Measurements from ENCODE around the gene BRAF. TPM values are rescaled to one million over a fixed set of nuclear protein-coding genes. Genes with fewer than 3 reads are reported as not detected.

The BRAF gene
- polyA plus RNA-seq, 1 donor (not counting 4 experiments of a cell fraction or from before 2014, with no cell fraction given), result 12.4 TPM

GRCh38 chr7:140911746-140912145, 13.0 kb downstream of the BRAF start:
- H3K4me1 ChIP-seq (ENCODE audit: control insufficient read depth, extremely low read depth, insufficient read depth, low read length), result peaks cover 6% of the 10 kb centered on the region
- H3K4me3 ChIP-seq (ENCODE audit: control insufficient read depth in 2 of 3, extremely low read depth in 1 of 3, insufficient read depth in 2 of 3, low read depth in 1 of 3, low read length in 3 of 3), result no peak overlapping the region
- no peaks in the 10 kb centered on the region for H3K27me3 ChIP-seq (ENCODE audit: control insufficient read depth, extremely low read depth, insufficient read depth, low read length)
- DNase-seq (ENCODE audit: low read depth, low spot score) (no peak), FAIRE-seq (no peak)
- TF ChIP-seq EZH2 (IDR thresholded peaks at IDR 0.05; ENCODE audit: low read length), result no peak
- no peak for TF ChIP-seq CTCF (optimal IDR thresholded peaks at IDR 0.05 in 1 of 3, IDR thresholded peaks at IDR 0.05 in 1 of 3, conservative IDR thresholded peaks at IDR 0.05 in 1 of 3; ENCODE audit: extremely low read depth in 1 of 3, insufficient read depth in 2 of 3, low read length in 3 of 3)
- H2AFZ ChIP-seq (ENCODE audit: control insufficient read depth, low read length), result no peak overlapping the region
- H3K27ac ChIP-seq (ENCODE audit: control insufficient read depth, insufficient read depth, low read length), result no peak overlapping the region
- no peaks in the 10 kb centered on the region for H3K36me3 ChIP-seq (ENCODE audit: control insufficient read depth in 2 of 2, extremely low read depth in 1 of 2, insufficient read depth in 2 of 2, low read length in 2 of 2)
- no peaks in the 10 kb centered on the region for H3K9me1 ChIP-seq (ENCODE audit: control insufficient read depth, extremely low read depth, insufficient read depth, low read length)
- H3K79me2 ChIP-seq (ENCODE audit: control insufficient read depth, insufficient read depth, low read length), result peaks cover 48% of the 10 kb centered on the region
- dilution Hi-C loops (cut with MboI; ENCODE audit: extremely low pct_ligation_motif_present, low sequenced_read_pairs), result no loop called here
- no peak overlapping the region for H3K9ac ChIP-seq (ENCODE audit: control insufficient read depth, extremely low read depth, insufficient read depth, low read length)
- no peaks in the 10 kb centered on the region for H3K9me3 ChIP-seq (ENCODE audit: control insufficient read depth, low read depth, low read length)
- H4K20me1 ChIP-seq (ENCODE audit: control insufficient read depth, extremely low read depth, insufficient read depth, low read length), result no peaks in the 10 kb centered on the region
- no peak overlapping the region for H3K4me2 ChIP-seq (ENCODE audit: control insufficient read depth, extremely low read depth, insufficient read depth, low read depth, low read length)

GRCh38 chr7:140909476-140910161, 15.1 kb downstream of the BRAF start:
- no peak for DNase-seq (ENCODE audit: low read depth, low spot score)
- no peak overlapping the region for H3K4me3 ChIP-seq (ENCODE audit: control insufficient read depth in 2 of 3, extremely low read depth in 1 of 3, insufficient read depth in 2 of 3, low read depth in 1 of 3, low read length in 3 of 3)
- no peaks in the 10 kb centered on the region for H3K27me3 ChIP-seq (ENCODE audit: control insufficient read depth, extremely low read depth, insufficient read depth, low read length)
- no peak for TF ChIP-seq EZH2 (IDR thresholded peaks at IDR 0.05; ENCODE audit: low read length)
- TF ChIP-seq CTCF (optimal IDR thresholded peaks at IDR 0.05 in 1 of 3, IDR thresholded peaks at IDR 0.05 in 1 of 3, conservative IDR thresholded peaks at IDR 0.05 in 1 of 3; ENCODE audit: extremely low read depth in 1 of 3, insufficient read depth in 2 of 3, low read length in 3 of 3), result no peak
- no peaks in the 10 kb centered on the region for H4K20me1 ChIP-seq (ENCODE audit: control insufficient read depth, extremely low read depth, insufficient read depth, low read length)
- no peak for FAIRE-seq
- peaks cover 6% of the 10 kb centered on the region for H3K4me1 ChIP-seq (ENCODE audit: control insufficient read depth, extremely low read depth, insufficient read depth, low read length)
- no peaks in the 10 kb centered on the region for H3K9me3 ChIP-seq (ENCODE audit: control insufficient read depth, low read depth, low read length)
- H3K36me3 ChIP-seq (ENCODE audit: control insufficient read depth in 2 of 2, extremely low read depth in 1 of 2, insufficient read depth in 2 of 2, low read length in 2 of 2), result no peaks in the 10 kb centered on the region
- dilution Hi-C loops (cut with MboI; ENCODE audit: extremely low pct_ligation_motif_present, low sequenced_read_pairs), result no loop called here
- H3K9me1 ChIP-seq (ENCODE audit: control insufficient read depth, extremely low read depth, insufficient read depth, low read length), result no peaks in the 10 kb centered on the region
- no peak overlapping the region for H2AFZ ChIP-seq (ENCODE audit: control insufficient read depth, low read length)
- no peak overlapping the region for H3K27ac ChIP-seq (ENCODE audit: control insufficient read depth, insufficient read depth, low read length)
- H3K9ac ChIP-seq (ENCODE audit: control insufficient read depth, extremely low read depth, insufficient read depth, low read length), result no peak overlapping the region
- no peak overlapping the region for H3K4me2 ChIP-seq (ENCODE audit: control insufficient read depth, extremely low read depth, insufficient read depth, low read depth, low read length)
- peaks cover 39% of the 10 kb centered on the region for H3K79me2 ChIP-seq (ENCODE audit: control insufficient read depth, insufficient read depth, low read length)
